Ureter (tissue), 1 donor: Measurements from ENCODE around the gene TMEM38B. TPM values are rescaled to one million over a fixed set of nuclear protein-coding genes. Genes with fewer than 3 reads are reported as not detected.

ENCODE experiments used
- DNase-seq: peaks from one replicate; pipeline ENCODE4 v3.0.0-alpha.2; 2020; ENCODE audit warnings: low spot score
- total RNA-seq: library from RNA; stranded (reverse); gene quantifications from one replicate; pipeline ENCODE4 v1.2.4, GENCODE V29; 2023
- donor health status: DM: yes; HTN: yes; CAD: no.

The TMEM38B gene
- total RNA-seq = 11.1 TPM

- peak; percentile 66 for DNase-seq
These were observed at the start of gene TMEM38B for GRCh38 chr9:105694190-105694847. TMEM38B (plus strand) TSS chr9:105694541; CDS start chr9:105694661, 120 bp downstream.

GRCh38 chr9:105646879-105647594 is 47.3 kb upstream of the TMEM38B start:
- no peak for DNase-seq

GRCh38 chr9:105647595-105648349 is 46.6 kb upstream of the TMEM38B start:
- DNase-seq = no peak

GRCh38 chr9:105651806-105652205 is 42.5 kb upstream of the TMEM38B start:
- no peak for DNase-seq

- no peak for DNase-seq
These were observed 38.0 kb upstream of the TMEM38B start for GRCh38 chr9:105656131-105656921.

GRCh38 chr9:105658351-105658750 is 36.0 kb upstream of the TMEM38B start:
- no peak for DNase-seq

GRCh38 chr9:105661011-105661410 is 33.3 kb upstream of the TMEM38B start:
- DNase-seq = no peak

GRCh38 chr9:105662184-105663104 is 31.9 kb upstream of the TMEM38B start, which contains the start of gene TAL2:
TAL2 (plus strand) TSS chr9:105662457; CDS start chr9:105662497, 40 bp downstream.
- DNase-seq = no peak

- DNase-seq = no peak
These were observed 30.4 kb upstream of the TMEM38B start for GRCh38 chr9:105663914-105664313.

GRCh38 chr9:105667867-105668266 is 26.5 kb upstream of the TMEM38B start:
- no peak for DNase-seq

- DNase-seq = no peak
These were observed 24.0 kb upstream of the TMEM38B start for GRCh38 chr9:105670315-105670714.

GRCh38 chr9:105670775-105671174 is 23.6 kb upstream of the TMEM38B start:
- no peak for DNase-seq

- no peak for DNase-seq
These were observed 21.6 kb upstream of the TMEM38B start for GRCh38 chr9:105672711-105673234.

- no peak for DNase-seq
These were observed 20.4 kb upstream of the TMEM38B start for GRCh38 chr9:105673850-105674387.

GRCh38 chr9:105676351-105676923 is 17.9 kb upstream of the TMEM38B start:
- DNase-seq = no peak

GRCh38 chr9:105678163-105678562 is 16.2 kb upstream of the TMEM38B start:
- DNase-seq = no peak

GRCh38 chr9:105678781-105679180 is 15.6 kb upstream of the TMEM38B start:
- no peak for DNase-seq

- no peak for DNase-seq
These were observed 14.9 kb upstream of the TMEM38B start for GRCh38 chr9:105679257-105680022.

- DNase-seq = no peak
These were observed 13.0 kb upstream of the TMEM38B start for GRCh38 chr9:105681313-105681712.
